ENCODE measurements around the gene ZYG11B.
"Not testable (repeated sequence)": the region's sequence is repeated elsewhere in the genome, so short reads cannot be mapped to it uniquely, and the experiment has no call there.

Gene ZYG11B

GRCh38 chr1:52756020-52756419 is 29.8 kb downstream of the ZYG11B start:
- Mint-ChIP-seq H3K4me1 (no peaks in the 10 kb centered on the region), H3K9me3 (no peaks in the 10 kb centered on the region), H3K27me3 (ENCODE audit: low read depth, poor library complexity) (no peaks in the 10 kb centered on the region), H3K4me3 (no peak overlapping the region), H3K27ac (peak overlapping the region; percentile 36), H3K36me3 (ENCODE audit: low read depth) (peaks cover 28% of the 10 kb centered on the region)
- TF ChIP-seq, protein P1, sequence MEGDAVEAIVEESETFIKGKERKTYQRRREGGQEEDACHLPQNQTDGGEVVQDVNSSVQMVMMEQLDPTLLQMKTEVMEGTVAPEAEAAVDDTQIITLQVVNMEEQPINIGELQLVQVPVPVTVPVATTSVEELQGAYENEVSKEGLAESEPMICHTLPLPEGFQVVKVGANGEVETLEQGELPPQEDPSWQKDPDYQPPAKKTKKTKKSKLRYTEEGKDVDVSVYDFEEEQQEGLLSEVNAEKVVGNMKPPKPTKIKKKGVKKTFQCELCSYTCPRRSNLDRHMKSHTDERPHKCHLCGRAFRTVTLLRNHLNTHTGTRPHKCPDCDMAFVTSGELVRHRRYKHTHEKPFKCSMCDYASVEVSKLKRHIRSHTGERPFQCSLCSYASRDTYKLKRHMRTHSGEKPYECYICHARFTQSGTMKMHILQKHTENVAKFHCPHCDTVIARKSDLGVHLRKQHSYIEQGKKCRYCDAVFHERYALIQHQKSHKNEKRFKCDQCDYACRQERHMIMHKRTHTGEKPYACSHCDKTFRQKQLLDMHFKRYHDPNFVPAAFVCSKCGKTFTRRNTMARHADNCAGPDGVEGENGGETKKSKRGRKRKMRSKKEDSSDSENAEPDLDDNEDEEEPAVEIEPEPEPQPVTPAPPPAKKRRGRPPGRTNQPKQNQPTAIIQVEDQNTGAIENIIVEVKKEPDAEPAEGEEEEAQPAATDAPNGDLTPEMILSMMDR (IDR thresholded peaks at IDR 0.05) = no peak
- no peak for DNase-seq

- no peak for DNase-seq
- H3K9me3 Mint-ChIP-seq = peaks cover 4% of the 10 kb centered on the region
- no peak overlapping the region for H3K4me3 Mint-ChIP-seq
- no peak overlapping the region for H3K27ac Mint-ChIP-seq
- peaks cover 5% of the 10 kb centered on the region for H3K4me1 Mint-ChIP-seq
- H3K36me3 Mint-ChIP-seq (ENCODE audit: low read depth) = peaks cover 48% of the 10 kb centered on the region
- TF ChIP-seq, protein P1 (IDR thresholded peaks at IDR 0.05) = no peak
- H3K27me3 Mint-ChIP-seq (ENCODE audit: low read depth, poor library complexity) = no peaks in the 10 kb centered on the region
These were observed 33.7 kb downstream of the ZYG11B start for GRCh38 chr1:52759908-52760307.

DNA sequence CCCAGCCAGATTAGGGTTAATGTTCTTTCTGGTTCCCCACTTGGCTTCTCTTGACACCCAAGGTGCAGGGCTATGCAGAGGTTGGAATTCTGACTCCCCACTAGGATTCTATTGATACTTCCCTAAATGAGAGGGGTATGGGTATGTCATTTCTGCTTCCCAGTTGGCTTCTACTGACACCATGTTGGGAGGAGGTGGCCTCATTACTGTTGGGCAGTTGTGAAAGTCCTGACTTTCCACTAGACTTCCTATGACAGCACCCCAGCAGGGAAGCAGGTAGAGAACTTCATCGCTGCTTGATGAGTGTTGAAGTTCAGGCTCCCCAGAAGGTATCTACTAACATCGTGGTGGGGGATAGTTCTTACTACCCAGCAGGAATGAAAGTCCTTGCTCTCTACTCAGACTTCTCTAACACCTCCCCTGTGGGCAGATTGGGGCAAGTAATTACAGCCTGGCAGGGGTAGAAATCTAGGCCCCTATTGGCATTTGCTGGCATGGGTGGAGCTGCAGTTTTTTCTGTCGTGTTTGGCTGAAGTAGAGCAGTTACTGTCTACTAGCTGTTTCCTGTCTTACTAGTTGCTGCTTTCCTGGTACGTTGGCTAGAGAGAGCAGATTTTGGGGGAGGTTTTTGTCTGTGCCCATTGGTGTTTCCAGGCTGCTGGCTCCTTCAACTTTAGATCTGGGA is 41.5 kb downstream of the ZYG11B start:
- TF ChIP-seq, protein P1 (IDR thresholded peaks at IDR 0.05) = no peak
- H3K36me3 Mint-ChIP-seq (ENCODE audit: low read depth) = peaks cover 52% of the 10 kb centered on the region
- peak overlapping the region; percentile 88 for H3K27ac Mint-ChIP-seq
- no peak overlapping the region for H3K4me3 Mint-ChIP-seq
- no peak for DNase-seq
- H3K9me3 Mint-ChIP-seq = peaks cover 4% of the 10 kb centered on the region
- H3K4me1 Mint-ChIP-seq = peaks cover 5% of the 10 kb centered on the region
- no peaks in the 10 kb centered on the region for H3K27me3 Mint-ChIP-seq (ENCODE audit: low read depth, poor library complexity)

DNA sequence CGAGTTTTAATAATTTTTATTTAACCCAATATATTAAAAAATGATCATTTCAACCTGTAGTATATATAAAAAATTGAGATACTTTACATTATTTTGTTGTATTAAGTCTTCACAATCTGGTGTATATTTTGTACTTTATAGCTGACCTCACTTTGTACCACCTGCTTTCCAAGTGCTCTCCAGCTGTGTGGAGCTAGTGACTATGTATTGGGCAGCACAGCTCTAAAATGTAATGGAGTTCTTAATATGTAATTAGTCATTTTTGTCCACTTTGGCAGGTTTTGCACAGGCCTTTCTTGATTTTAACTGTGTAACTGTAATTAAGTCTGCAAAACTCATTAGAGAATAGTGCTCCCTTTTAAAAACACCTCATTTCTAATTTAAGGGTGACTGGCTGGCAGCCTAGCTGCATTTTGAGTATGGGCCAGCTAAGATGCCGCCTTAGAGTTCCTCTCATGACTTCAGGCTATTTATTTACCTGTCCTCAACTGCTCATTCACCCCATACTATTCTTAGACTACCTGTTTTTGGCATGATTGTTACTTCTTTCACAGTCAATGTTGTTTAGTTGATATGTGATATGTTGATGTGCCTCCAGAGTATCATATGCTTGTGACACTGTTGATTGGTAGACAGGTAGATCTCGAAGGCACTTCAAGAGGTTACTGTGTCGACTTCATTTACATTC is 43.2 kb downstream of the ZYG11B start:
- H3K27ac Mint-ChIP-seq = no peak overlapping the region
- H3K4me3 Mint-ChIP-seq = no peak overlapping the region
- TF ChIP-seq, protein P1 (IDR thresholded peaks at IDR 0.05) = no peak
- peaks cover 2% of the 10 kb centered on the region for H3K4me1 Mint-ChIP-seq
- H3K27me3 Mint-ChIP-seq (ENCODE audit: low read depth, poor library complexity) = no peaks in the 10 kb centered on the region
- no peaks in the 10 kb centered on the region for H3K9me3 Mint-ChIP-seq
- DNase-seq = no peak
- peaks cover 52% of the 10 kb centered on the region for H3K36me3 Mint-ChIP-seq (ENCODE audit: low read depth)

DNA sequence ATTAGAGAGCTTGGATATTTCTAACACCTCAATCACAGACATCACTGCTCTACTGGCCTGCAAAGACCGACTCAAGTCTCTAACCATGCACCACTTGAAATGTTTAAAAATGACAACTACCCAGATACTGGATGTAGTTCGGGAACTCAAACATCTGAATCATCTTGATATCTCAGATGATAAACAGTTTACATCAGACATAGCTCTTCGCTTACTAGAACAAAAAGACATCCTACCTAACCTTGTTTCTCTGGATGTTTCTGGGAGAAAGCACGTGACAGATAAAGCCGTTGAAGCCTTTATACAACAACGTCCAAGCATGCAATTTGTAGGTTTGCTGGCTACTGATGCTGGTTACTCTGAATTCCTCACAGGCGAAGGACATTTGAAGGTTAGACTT is 45.1 kb downstream of the ZYG11B start:
- no peaks in the 10 kb centered on the region for H3K9me3 Mint-ChIP-seq
- H3K4me3 Mint-ChIP-seq = no peak overlapping the region
- H3K4me1 Mint-ChIP-seq = no peaks in the 10 kb centered on the region
- TF ChIP-seq, protein P1 (IDR thresholded peaks at IDR 0.05) = no peak
- peak overlapping the region; percentile 20 for H3K27ac Mint-ChIP-seq
- H3K27me3 Mint-ChIP-seq (ENCODE audit: low read depth, poor library complexity) = no peaks in the 10 kb centered on the region
- no peak for DNase-seq
- H3K36me3 Mint-ChIP-seq (ENCODE audit: low read depth) = peaks cover 59% of the 10 kb centered on the region

GRCh38 chr1:52786148-52786547 is 59.9 kb downstream of the ZYG11B start:
- DNase-seq = no peak
- Mint-ChIP-seq H3K36me3 (ENCODE audit: low read depth) (peaks cover 43% of the 10 kb centered on the region), H3K27me3 (ENCODE audit: low read depth, poor library complexity) (no peaks in the 10 kb centered on the region), H3K4me1 (no peaks in the 10 kb centered on the region), H3K4me3 (no peak overlapping the region), H3K9me3 (no peaks in the 10 kb centered on the region), H3K27ac (no peak overlapping the region)
- TF ChIP-seq, protein P1 (IDR thresholded peaks at IDR 0.05) = no peak

GRCh38 chr1:52790429-52790828 is 64.2 kb downstream of the ZYG11B start:
- not testable (repeated sequence) for H3K4me1 Mint-ChIP-seq; H3K4me3 Mint-ChIP-seq; H3K9me3 Mint-ChIP-seq; DNase-seq; H3K27ac Mint-ChIP-seq; H3K27me3 Mint-ChIP-seq (ENCODE audit: low read depth, poor library complexity)
- peaks cover 46% of the 10 kb centered on the region for H3K36me3 Mint-ChIP-seq (ENCODE audit: low read depth)
